Measurements from ENCODE around the gene DGCR8.

The DGCR8 gene

GRCh38 chr22:20138417-20138738, 58.3 kb downstream of the DGCR8 start:
- DNase-seq (ENCODE audit: low spot score): no peak

GRCh38 chr22:20138868-20139267, 58.8 kb downstream of the DGCR8 start:
- DNase-seq (ENCODE audit: low spot score): no peak

- no peak for DNase-seq (ENCODE audit: low spot score)
Observed at GRCh38 chr22:20139391-20140106, 59.5 kb downstream of the DGCR8 start.

GRCh38 chr22:20140107-20140445, 60.0 kb downstream of the DGCR8 start:
- DNase-seq (ENCODE audit: low spot score): no peak

GRCh38 chr22:20140521-20140964, 60.5 kb downstream of the DGCR8 start:
- DNase-seq (ENCODE audit: low spot score): no peak

- DNase-seq (ENCODE audit: low spot score): no peak
Observed at GRCh38 chr22:20141186-20142077, 61.4 kb downstream of the DGCR8 start.

GRCh38 chr22:20142711-20143621, 62.9 kb downstream of the DGCR8 start:
- no peak for DNase-seq (ENCODE audit: low spot score)

- no peak for DNase-seq (ENCODE audit: low spot score)
Observed at GRCh38 chr22:20143883-20144665, 64.0 kb downstream of the DGCR8 start.

GRCh38 chr22:20145206-20145831, 65.3 kb downstream of the DGCR8 start:
- no peak for DNase-seq (ENCODE audit: low spot score)

GRCh38 chr22:20145832-20146223, 65.8 kb downstream of the DGCR8 start:
- no peak for DNase-seq (ENCODE audit: low spot score)

- DNase-seq (ENCODE audit: low spot score): no peak
Observed at GRCh38 chr22:20146777-20147176, 66.7 kb downstream of the DGCR8 start.

- no peak for DNase-seq (ENCODE audit: low spot score)
Observed at GRCh38 chr22:20147237-20147988, 67.4 kb downstream of the DGCR8 start.

- DNase-seq (ENCODE audit: low spot score): no peak
Observed at GRCh38 chr22:20148414-20148813, 68.4 kb downstream of the DGCR8 start.

GRCh38 chr22:20149257-20150250, 69.5 kb downstream of the DGCR8 start:
- no peak for DNase-seq (ENCODE audit: low spot score)

GRCh38 chr22:20150381-20151275, 70.6 kb downstream of the DGCR8 start, which contains the start of gene CCDC188:
Gene CCDC188, minus strand, starts transcription at chr22:20151055. Its CDS starts 69 bp downstream, at chr22:20150986.
- no peak for DNase-seq (ENCODE audit: low spot score)

GRCh38 chr22:20151276-20151588, 71.2 kb downstream of the DGCR8 start:
- no peak for DNase-seq (ENCODE audit: low spot score)

- no peak for DNase-seq (ENCODE audit: low spot score)
Observed at GRCh38 chr22:20152464-20152890, 72.4 kb downstream of the DGCR8 start.

GRCh38 chr22:20153945-20154344, 73.9 kb downstream of the DGCR8 start:
- no peak for DNase-seq (ENCODE audit: low spot score)

Measured in LoVo (cell line).